Upper lobe of left lung (tissue), 6 donors: ENCODE results near the gene RPIA. TPM values are rescaled to one million over a fixed set of nuclear protein-coding genes. Genes with fewer than 3 reads are reported as not detected.
"Not testable (repeated sequence)": the region's sequence is repeated elsewhere in the genome, so short reads cannot be mapped to it uniquely, and the experiment has no call there.

ENCODE experiments used
- ATAC-seq, 2 donors: fragments of 200-7000 bp; cut with Tn5 transposase; one replicate each; pipeline ENCODE4 v1.9.1; 2022; ENCODE audit warnings: mild to moderate bottlenecking in 2 of 2, moderate library complexity in 2 of 2; ENCODE audit not compliant: low FRiP score in 2 of 2
- DNase-seq, 2 donors: peaks; one replicate each; pipeline ENCODE4 v3.0.0-alpha.2; 2019 to 2020
- H3K27ac ChIP-seq, 4 donors: fragments of 200-600 bp; sonication (generic); one replicate each; pipeline ENCODE4 v1.5.1; 2016 to 2019
- H3K27me3 ChIP-seq, 4 donors: fragments of 200-600 bp; sonication (generic); one replicate each; pipeline ENCODE4 v1.5.1; 2017 to 2019
- H3K36me3 ChIP-seq, 4 donors: fragments of 200-600 bp; sonication (generic); one replicate each; pipeline ENCODE4 v1.5.1; 2016 to 2019
- H3K4me1 ChIP-seq, 4 donors: fragments of 200-600 bp; sonication (generic); one replicate each; pipeline ENCODE4 v1.5.1; 2018 to 2019
- H3K4me3 ChIP-seq, 4 donors: fragments of 200-600 bp; sonication (generic); one replicate each; pipeline ENCODE4 v1.5.1; 2017 to 2019; ENCODE audit warnings: mild to moderate bottlenecking in 2 of 4, moderate library complexity in 1 of 4
- H3K9me3 ChIP-seq, 4 donors: fragments of 200-600 bp; sonication (generic); one replicate each; pipeline ENCODE4 v1.5.1; 2018 to 2019
- EP300 ChIP-seq, 4 donors: sonication (generic); formaldehyde crosslinking; IDR thresholded peaks; one replicate each; pipeline ENCODE4 v1.5.1; 2017; ENCODE audit warnings: antibody characterized with exemption in 4 of 4, control low read depth in 2 of 4
- POLR2A ChIP-seq, 4 donors: fragments of 450-650 bp; IDR thresholded peaks; one replicate each; pipeline ENCODE4 v1.5.1; 2016 to 2017; ENCODE audit warnings: antibody characterized with exemption in 4 of 4, mild to moderate bottlenecking in 2 of 4
- POLR2AphosphoS5 ChIP-seq, 2 donors: sonication (generic); formaldehyde crosslinking; IDR thresholded peaks; one replicate each; pipeline ENCODE4 v1.5.1; 2017; ENCODE audit warnings: antibody characterized with exemption in 2 of 2
- WGBS, 2 donors: methylation state at CpG; one replicate each; pipeline ENCODE4 v1.1.5; 2017 to 2018; 5-methylcytosine and 5-hydroxymethylcytosine counted together
- total RNA-seq, 6 donors: library from RNA; depleted of rRNA in 4 of 6; stranded (reverse); fragments of >200 nt in 4 of 6; gene quantifications; one replicate each; pipeline versions ENCODE4 v1.1.0 to v1.2.1, GENCODE V29; 2016 to 2021
- TF ChIP-seq, protein P1 (sequence below), 6 experiments: fragments of 450-650 bp in 4 of 6; fragments of 200-600 bp in 2 of 6; sonication (generic) in 2 of 6; IDR thresholded peaks; one replicate each; pipeline ENCODE4 v1.5.1; 2016 to 2019; ENCODE audit warnings: antibody characterized with exemption in 6 of 6
- donor health status: DM: no; HTN: no; CAD: no; lungs with moderate emphysema.
- donor health status: DM: no; HTN: yes; CAD: no; lungs with severe emphysema.

RPIA gene
- total RNA-seq = 10 to 100 TPM; 12.6 to 21.0 (median 15.4) TPM

DNA sequence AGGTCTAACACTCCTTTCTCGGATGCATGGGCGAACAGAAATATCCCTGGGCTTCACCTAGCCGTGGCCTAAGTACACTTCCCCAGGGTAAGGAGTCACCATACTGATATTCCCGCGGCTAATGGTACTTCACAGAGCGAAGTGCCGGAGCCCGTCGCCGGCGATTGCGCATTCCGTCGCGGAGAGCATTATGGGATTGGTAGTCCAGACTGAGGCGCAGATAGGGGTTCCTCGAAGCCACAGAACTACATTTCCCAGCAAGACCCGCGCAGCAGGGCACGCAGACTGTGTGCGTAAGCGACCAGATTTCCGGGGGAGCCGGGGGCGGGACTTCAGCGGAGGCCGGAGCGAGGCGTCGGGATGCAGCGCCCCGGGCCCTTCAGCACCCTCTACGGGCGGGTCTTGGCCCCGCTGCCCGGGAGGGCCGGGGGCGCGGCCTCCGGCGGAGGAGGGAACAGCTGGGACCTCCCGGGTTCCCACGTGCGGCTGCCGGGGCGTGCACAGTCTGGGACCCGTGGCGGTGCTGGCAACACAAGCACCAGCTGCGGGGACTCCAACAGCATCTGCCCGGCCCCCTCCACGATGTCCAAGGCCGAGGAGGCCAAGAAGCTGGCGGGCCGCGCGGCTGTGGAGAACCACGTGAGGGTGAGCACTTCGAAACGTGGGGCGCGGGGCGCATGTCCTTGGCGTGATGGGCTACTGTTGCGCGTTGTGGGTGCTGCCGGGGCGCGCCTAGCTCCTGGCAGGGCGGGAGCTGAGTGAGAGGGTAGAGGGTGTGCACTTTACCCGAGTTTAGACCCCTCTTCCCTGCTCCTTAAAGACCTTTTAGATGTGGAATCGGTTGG, at the start of gene RPIA:
Gene RPIA, plus strand, starts transcription at position 335 of the 845 bp plus-strand sequence. Its CDS starts 26 bp downstream, at position 361.
- Histone ChIP-seq H3K4me1 (peaks cover 19 to 29% (median 19%) of the 10 kb centered on the region in 4 donors), H3K9me3 (no peaks in the 10 kb centered on the region), H3K36me3 (no peaks in the 10 kb centered on the region), H3K27me3 (no peaks in the 10 kb centered on the region), H3K4me3 (peak within 1 kb of the TSS; percentile 67 to 86 (median 84)), H3K27ac (peak within 1 kb of the TSS; percentile 84 to 93 (median 88))
- DNase-seq (peak; percentile 98 to 99), ATAC-seq (peak; percentile 99 to 100)
- TF ChIP-seq, protein P1, sequence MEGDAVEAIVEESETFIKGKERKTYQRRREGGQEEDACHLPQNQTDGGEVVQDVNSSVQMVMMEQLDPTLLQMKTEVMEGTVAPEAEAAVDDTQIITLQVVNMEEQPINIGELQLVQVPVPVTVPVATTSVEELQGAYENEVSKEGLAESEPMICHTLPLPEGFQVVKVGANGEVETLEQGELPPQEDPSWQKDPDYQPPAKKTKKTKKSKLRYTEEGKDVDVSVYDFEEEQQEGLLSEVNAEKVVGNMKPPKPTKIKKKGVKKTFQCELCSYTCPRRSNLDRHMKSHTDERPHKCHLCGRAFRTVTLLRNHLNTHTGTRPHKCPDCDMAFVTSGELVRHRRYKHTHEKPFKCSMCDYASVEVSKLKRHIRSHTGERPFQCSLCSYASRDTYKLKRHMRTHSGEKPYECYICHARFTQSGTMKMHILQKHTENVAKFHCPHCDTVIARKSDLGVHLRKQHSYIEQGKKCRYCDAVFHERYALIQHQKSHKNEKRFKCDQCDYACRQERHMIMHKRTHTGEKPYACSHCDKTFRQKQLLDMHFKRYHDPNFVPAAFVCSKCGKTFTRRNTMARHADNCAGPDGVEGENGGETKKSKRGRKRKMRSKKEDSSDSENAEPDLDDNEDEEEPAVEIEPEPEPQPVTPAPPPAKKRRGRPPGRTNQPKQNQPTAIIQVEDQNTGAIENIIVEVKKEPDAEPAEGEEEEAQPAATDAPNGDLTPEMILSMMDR (IDR thresholded peaks at IDR 0.05) = peak; percentile 50 to 81 (median 69)
- TF ChIP-seq POLR2AphosphoS5 (IDR thresholded peaks at IDR 0.05) (peak in 1 of 2 donors; percentile 45), EP300 (IDR thresholded peaks at IDR 0.05) (no peak), POLR2A (IDR thresholded peaks at IDR 0.05) (peak in 2 of 4 donors; percentile 71 to 79)
- 0 to 1% methylated on average over 24 to 34 of the region's 71 CpGs for WGBS, 2 donors

DNA sequence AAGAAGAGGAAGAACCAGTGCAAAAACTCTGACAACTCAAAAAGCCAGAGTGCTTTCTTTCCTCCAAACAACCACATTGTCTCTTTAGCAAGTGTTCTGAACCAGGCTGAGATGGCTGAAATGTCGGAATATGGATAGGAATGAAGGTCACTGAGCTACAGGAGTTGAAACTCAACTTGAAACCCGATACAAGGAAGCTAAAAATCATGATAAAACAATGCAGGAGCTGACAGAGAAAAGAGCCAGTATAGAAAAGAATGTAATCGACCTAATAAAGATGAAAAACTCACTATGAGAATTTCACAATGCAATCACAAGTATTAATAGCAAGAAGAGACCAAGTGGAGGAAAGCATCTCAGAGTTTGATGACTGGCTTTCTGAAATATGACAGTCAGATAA, 49.2 kb upstream of the RPIA start:
- ATAC-seq = no peak

DNA sequence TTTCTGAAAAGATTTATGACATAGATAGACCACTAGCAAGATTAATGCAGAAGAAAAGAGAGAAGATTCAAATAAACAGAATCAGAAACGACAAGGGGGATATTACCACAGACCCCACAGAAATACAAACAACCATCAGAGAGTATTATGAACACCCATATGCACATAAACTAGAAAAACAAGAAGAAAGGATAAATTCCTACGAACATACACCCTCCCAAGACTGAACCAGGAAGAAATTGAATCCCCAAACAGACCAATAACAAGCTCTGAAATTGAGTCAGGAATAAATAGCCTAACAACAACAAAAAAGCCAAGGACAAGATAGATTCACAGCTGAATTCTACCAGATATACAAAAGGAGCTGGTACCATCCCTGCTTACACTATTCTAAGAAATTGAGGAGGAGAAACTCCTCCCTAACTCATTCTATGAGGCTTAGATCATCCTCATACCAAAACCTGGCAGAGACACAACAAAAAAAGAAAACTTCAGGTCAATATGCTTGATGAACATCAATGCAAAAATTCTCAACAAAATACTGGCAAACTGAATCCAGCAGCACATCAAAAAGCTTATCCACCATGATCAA, 46.1 kb upstream of the RPIA start:
- not testable (repeated sequence) for H3K9me3 ChIP-seq, H3K27me3 ChIP-seq, ATAC-seq, DNase-seq, H3K36me3 ChIP-seq, H3K4me1 ChIP-seq, H3K27ac ChIP-seq, H3K4me3 ChIP-seq
- 75 to 77% methylated on average over 2 of the region's 2 CpGs for WGBS, 2 donors

More for the DNA sequence above, 49.2 kb upstream of the RPIA start:
- Histone ChIP-seq H3K4me1 (no peaks in the 10 kb centered on the region), H3K27me3 (no peaks in the 10 kb centered on the region), H3K9me3 (no peaks in the 10 kb centered on the region), H3K36me3 (no peaks in the 10 kb centered on the region), H3K4me3 (no peak overlapping the region), H3K27ac (no peak overlapping the region)
- 72 to 75% methylated on average over 3 of the region's 3 CpGs for whole genome bisulfite sequencing, 2 donors
- TF ChIP-seq, protein P1 (IDR thresholded peaks at IDR 0.05) = no peak
- no peak for TF ChIP-seq POLR2AphosphoS5 (IDR thresholded peaks at IDR 0.05)
- TF ChIP-seq POLR2A (IDR thresholded peaks at IDR 0.05) = no peak
- no peak for TF ChIP-seq EP300 (IDR thresholded peaks at IDR 0.05)
- no peak for DNase-seq

DNA sequence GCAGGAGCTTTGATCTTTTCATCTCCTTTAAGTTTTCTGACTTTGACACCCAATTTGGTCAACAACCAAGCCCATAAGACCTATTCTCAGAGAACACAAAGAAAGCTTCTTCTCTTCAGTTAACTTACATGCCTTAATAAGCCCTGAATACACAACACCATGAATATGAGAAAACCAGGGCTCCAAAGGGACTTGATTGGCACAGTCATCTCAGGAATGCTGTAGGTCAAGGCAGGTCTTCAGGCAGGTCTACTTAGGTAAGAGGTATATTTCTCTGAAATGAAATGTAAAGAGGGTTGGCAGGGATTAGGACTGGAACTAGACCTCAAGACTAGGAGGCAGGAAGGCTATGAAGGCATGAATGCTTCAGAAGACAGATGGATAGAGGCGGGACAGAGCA, 39.8 kb upstream of the RPIA start:
- no peaks in the 10 kb centered on the region for H3K9me3 ChIP-seq
- no peak for TF ChIP-seq EP300 (IDR thresholded peaks at IDR 0.05)
- TF ChIP-seq POLR2A (IDR thresholded peaks at IDR 0.05) = no peak
- no peak for TF ChIP-seq POLR2AphosphoS5 (IDR thresholded peaks at IDR 0.05)
- TF ChIP-seq, protein P1 (IDR thresholded peaks at IDR 0.05) = no peak
- no peak overlapping the region for H3K27ac ChIP-seq
- H3K4me1 ChIP-seq = no peaks in the 10 kb centered on the region
- H3K27me3 ChIP-seq = no peaks in the 10 kb centered on the region
- ATAC-seq (no peak), DNase-seq (no peak)
- 90 to 92% methylated on average over 1 of the region's 1 CpG for WGBS, 2 donors
- H3K36me3 ChIP-seq = no peaks in the 10 kb centered on the region
- H3K4me3 ChIP-seq = no peak overlapping the region

GRCh38 chr2:88654714-88655113, 36.8 kb upstream of the RPIA start:
- H3K4me3 ChIP-seq = no peak overlapping the region
- no peaks in the 10 kb centered on the region for H3K27me3 ChIP-seq
- no peaks in the 10 kb centered on the region for H3K36me3 ChIP-seq
- no peak overlapping the region for H3K27ac ChIP-seq
- ATAC-seq (no peak), DNase-seq (no peak)
- no peak for TF ChIP-seq POLR2AphosphoS5 (IDR thresholded peaks at IDR 0.05)
- TF ChIP-seq EP300 (IDR thresholded peaks at IDR 0.05) = no peak
- TF ChIP-seq, protein P1 (IDR thresholded peaks at IDR 0.05) = no peak
- TF ChIP-seq POLR2A (IDR thresholded peaks at IDR 0.05) = no peak
- H3K9me3 ChIP-seq = no peaks in the 10 kb centered on the region
- 63 to 65% methylated on average over 2 of the region's 2 CpGs for WGBS, 2 donors
- peaks cover 2 to 7% (median 5%) of the 10 kb centered on the region in 4 donors for H3K4me1 ChIP-seq
